CD14-positive monocyte (primary cell): ENCODE data around the gene BIK. TPM values are rescaled to one million over a fixed set of nuclear protein-coding genes. Genes with fewer than 3 reads are reported as not detected.
A peak's percentile ranks its signal among the peaks of the same experiment; 100 is the strongest.

ENCODE experiments used
- DNase-seq, 3 donors: peaks; one replicate each; pipeline ENCODE4 v3.0.0-alpha.2; 2011 to 2022
- H2AFZ ChIP-seq: 2 replicates; pipeline ENCODE4 v1.6.0; 2012; ENCODE audit warnings: mild to moderate bottlenecking, low read depth, low read length, inconsistent platforms; ENCODE audit not compliant: insufficient read depth, poor library complexity, severe bottlenecking
- H3K27ac ChIP-seq, 2 donors: 1 replicate in 1 of 2; 2 replicates in 1 of 2; pipeline ENCODE4 v1.5.1; 2012 to 2013; ENCODE audit warnings: low read length in 2 of 2, control low read depth in 1 of 2, inconsistent platforms in 1 of 2, low read depth in 1 of 2, mild to moderate bottlenecking in 1 of 2
- H3K27me3 ChIP-seq, 2 donors: one replicate each; pipeline versions ENCODE4 v1.6.0 to v1.6.1; 2011 to 2013; ENCODE audit warnings: low read length in 2 of 2; ENCODE audit not compliant: control insufficient read depth in 2 of 2, insufficient read depth in 2 of 2
- H3K36me3 ChIP-seq, 2 donors: replicated peaks in 1 of 2; 1 replicate in 1 of 2; 2 replicates in 1 of 2; pipeline versions ENCODE4 v1.5.1 to v1.6.1; 2012 to 2013; ENCODE audit warnings: low read length in 2 of 2, control low read depth in 1 of 2, inconsistent platforms in 1 of 2, mild to moderate bottlenecking in 1 of 2; ENCODE audit not compliant: insufficient read depth in 2 of 2, control insufficient read depth in 1 of 2
- H3K4me1 ChIP-seq, 2 donors: 1 replicate in 1 of 2; 2 replicates in 1 of 2; pipeline versions ENCODE4 v1.5.1 to v1.6.1; 2012 to 2013; ENCODE audit warnings: low read length in 2 of 2, control low read depth in 1 of 2, inconsistent platforms in 1 of 2, mild to moderate bottlenecking in 1 of 2, moderate library complexity in 1 of 2; ENCODE audit not compliant: insufficient read depth in 2 of 2, control insufficient read depth in 1 of 2
- H3K4me2 ChIP-seq: replicated peaks from 2 replicates; pipeline ENCODE3; 2012; ENCODE audit warnings: low read length, moderate library complexity, mild to moderate bottlenecking; ENCODE audit not compliant: poor library complexity, severe bottlenecking; ENCODE audit errors: extremely low read depth
- H3K4me3 ChIP-seq, 3 experiments: fragments of 200-600 bp in 1 of 3; sonication (generic) in 1 of 3; replicated peaks in 1 of 3; 1 replicate in 2 of 3; 2 replicates in 1 of 3; pipeline ENCODE4 v1.5.1; 2011 to 2013; ENCODE audit warnings: low read length in 3 of 3, mild to moderate bottlenecking in 3 of 3, control low read depth in 2 of 3, low read depth in 2 of 3, inconsistent platforms in 1 of 3, moderate library complexity in 1 of 3
- H3K79me2 ChIP-seq: 2 replicates; pipeline ENCODE4 v1.6.0; 2012; ENCODE audit warnings: mild to moderate bottlenecking, control low read depth, inconsistent platforms, low read length, moderate library complexity; ENCODE audit not compliant: insufficient read depth
- H3K9ac ChIP-seq: 2 replicates; pipeline ENCODE4 v1.6.0; 2017; ENCODE audit warnings: low read length, mild to moderate bottlenecking; ENCODE audit not compliant: insufficient read depth, poor library complexity, severe bottlenecking
- H3K9me3 ChIP-seq, 2 donors: replicated peaks in 1 of 2; 1 replicate in 1 of 2; 2 replicates in 1 of 2; pipeline versions ENCODE4 v1.5.1 to v1.6.1; 2012 to 2013; ENCODE audit warnings: low read length in 2 of 2, control low read depth in 1 of 2; ENCODE audit not compliant: control insufficient read depth in 1 of 2, insufficient read depth in 1 of 2
- H4K20me1 ChIP-seq: 2 replicates; pipeline ENCODE4 v1.6.0; 2012; ENCODE audit warnings: mild to moderate bottlenecking, low read length, control low read depth, moderate library complexity; ENCODE audit not compliant: insufficient read depth
- H3K27ac Mint-ChIP-seq, 7 donors: one replicate each; pipeline ENCODE4 v1.8.0; 2020; ENCODE audit warnings: mild to moderate bottlenecking in 7 of 7, mixed read lengths in 7 of 7, moderate library complexity in 6 of 7, inconsistent platforms in 2 of 7
- H3K27me3 Mint-ChIP-seq, 3 donors: one replicate each; pipeline ENCODE4 v1.8.0; 2021 to 2022; ENCODE audit warnings: low read depth in 3 of 3, mild to moderate bottlenecking in 3 of 3, mixed read lengths in 3 of 3, moderate library complexity in 3 of 3, inconsistent platforms in 1 of 3
- H3K36me3 Mint-ChIP-seq, 2 donors: one replicate each; pipeline ENCODE4 v1.8.0; 2020; ENCODE audit warnings: mixed read lengths in 2 of 2, inconsistent platforms in 1 of 2, mild to moderate bottlenecking in 1 of 2
- H3K4me1 Mint-ChIP-seq: one replicate; pipeline ENCODE4 v1.8.0; 2020; ENCODE audit warnings: mild to moderate bottlenecking, mixed read lengths
- H3K4me3 Mint-ChIP-seq, 2 donors: one replicate each; pipeline ENCODE4 v1.8.0; 2020; ENCODE audit warnings: mild to moderate bottlenecking in 2 of 2, mixed read lengths in 2 of 2, moderate library complexity in 1 of 2
- H3K9me3 Mint-ChIP-seq, 7 donors: one replicate each; pipeline ENCODE4 v1.8.0; 2020 to 2022; ENCODE audit warnings: mixed read lengths in 7 of 7, mild to moderate bottlenecking in 6 of 7, moderate library complexity in 6 of 7, inconsistent platforms in 2 of 7
- WGBS: methylation state at CpG from one replicate; pipeline ENCODE4 v1.1.5; 2013; ENCODE audit warnings: missing lambda C conversion rate; ENCODE audit not compliant: insufficient coverage; 5-methylcytosine and 5-hydroxymethylcytosine counted together
- intact Hi-C, 2 donors: fragments of 100-400 bp; cut with micrococcal nuclease; formaldehyde crosslinking; loops; one replicate each; pipeline versions ENCODE4 v1.15.0 to v1.15.1; 2023
- polyA plus RNA-seq, 3 donors: library from polyadenylated mRNA; depleted of rRNA in 1 of 3; unstranded in 2 of 3; stranded (reverse) in 1 of 3; fragments of 300-500 nt in 2 of 3; fragments of >200 nt in 1 of 3; fragmentation: Illumina TruSeq in 2 of 3; gene quantifications; 1 replicate in 2 of 3; 2 replicates in 1 of 3; pipeline ENCODE4 v1.2.3, GENCODE V29; 2012 to 2021
- TF ChIP-seq, protein P1 (sequence below): fragments of 200-600 bp; IDR thresholded peaks from one replicate; pipeline ENCODE4 v1.8.0; 2022; ENCODE audit warnings: antibody characterized with exemption, mild to moderate bottlenecking

BIK gene
- polyA plus RNA-seq, 3 donors = 0.96 to 3.1 (median 3.1) TPM

DNA sequence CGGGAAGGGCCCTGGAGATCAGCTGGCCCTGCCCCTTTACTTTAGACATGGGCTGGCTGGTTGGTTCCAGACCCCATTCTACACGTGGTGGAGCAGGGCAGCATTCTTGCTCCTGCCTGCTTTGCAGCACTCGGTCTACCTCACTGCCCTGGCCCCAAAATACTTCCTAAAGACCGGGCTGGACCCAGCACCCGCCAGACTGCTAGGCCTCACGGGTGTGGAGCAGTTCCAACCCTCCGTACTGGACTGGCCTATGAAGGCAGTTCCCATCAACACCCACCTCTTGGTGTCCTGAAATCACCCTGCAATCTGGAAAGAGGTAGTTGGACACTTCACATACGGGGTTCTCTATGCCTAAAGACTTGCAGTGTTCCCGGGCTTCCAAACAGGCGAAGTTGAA, 26.3 kb downstream of the BIK start:
- peaks cover 50 to 83% of the 10 kb centered on the region in 2 donors for H3K36me3 Mint-ChIP-seq
- Histone ChIP-seq H3K4me3 (no peak overlapping the region), H3K79me2 (peaks cover 7% of the 10 kb centered on the region), H3K9ac (no peak overlapping the region), H3K4me1 (peaks cover 10 to 13% of the 10 kb centered on the region in 2 donors), H3K27ac (peak overlapping the region; percentile 16 to 48), H3K36me3 (peaks cover 20 to 78% of the 10 kb centered on the region in 2 donors), H2AFZ (peak overlapping the region; percentile 61), H3K27me3 (no peaks in the 10 kb centered on the region), H3K4me2 (no peak overlapping the region), H4K20me1 (no peaks in the 10 kb centered on the region), H3K9me3 (no peaks in the 10 kb centered on the region)
- intact Hi-C loops = no loop called here
- peak overlapping the region in 5 of 7 donors; percentile 18 to 83 (median 47) for H3K27ac Mint-ChIP-seq
- H3K9me3 Mint-ChIP-seq = peaks cover 0 to 2% (median 0%) of the 10 kb centered on the region in 7 donors
- no peak overlapping the region for H3K4me3 Mint-ChIP-seq
- peaks cover 20% of the 10 kb centered on the region for H3K4me1 Mint-ChIP-seq
- no peak for DNase-seq
- H3K27me3 Mint-ChIP-seq = no peaks in the 10 kb centered on the region
- WGBS = 65% methylated on average over 8 of the region's 10 CpGs
- TF ChIP-seq, protein P1, sequence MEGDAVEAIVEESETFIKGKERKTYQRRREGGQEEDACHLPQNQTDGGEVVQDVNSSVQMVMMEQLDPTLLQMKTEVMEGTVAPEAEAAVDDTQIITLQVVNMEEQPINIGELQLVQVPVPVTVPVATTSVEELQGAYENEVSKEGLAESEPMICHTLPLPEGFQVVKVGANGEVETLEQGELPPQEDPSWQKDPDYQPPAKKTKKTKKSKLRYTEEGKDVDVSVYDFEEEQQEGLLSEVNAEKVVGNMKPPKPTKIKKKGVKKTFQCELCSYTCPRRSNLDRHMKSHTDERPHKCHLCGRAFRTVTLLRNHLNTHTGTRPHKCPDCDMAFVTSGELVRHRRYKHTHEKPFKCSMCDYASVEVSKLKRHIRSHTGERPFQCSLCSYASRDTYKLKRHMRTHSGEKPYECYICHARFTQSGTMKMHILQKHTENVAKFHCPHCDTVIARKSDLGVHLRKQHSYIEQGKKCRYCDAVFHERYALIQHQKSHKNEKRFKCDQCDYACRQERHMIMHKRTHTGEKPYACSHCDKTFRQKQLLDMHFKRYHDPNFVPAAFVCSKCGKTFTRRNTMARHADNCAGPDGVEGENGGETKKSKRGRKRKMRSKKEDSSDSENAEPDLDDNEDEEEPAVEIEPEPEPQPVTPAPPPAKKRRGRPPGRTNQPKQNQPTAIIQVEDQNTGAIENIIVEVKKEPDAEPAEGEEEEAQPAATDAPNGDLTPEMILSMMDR = no peak

DNA sequence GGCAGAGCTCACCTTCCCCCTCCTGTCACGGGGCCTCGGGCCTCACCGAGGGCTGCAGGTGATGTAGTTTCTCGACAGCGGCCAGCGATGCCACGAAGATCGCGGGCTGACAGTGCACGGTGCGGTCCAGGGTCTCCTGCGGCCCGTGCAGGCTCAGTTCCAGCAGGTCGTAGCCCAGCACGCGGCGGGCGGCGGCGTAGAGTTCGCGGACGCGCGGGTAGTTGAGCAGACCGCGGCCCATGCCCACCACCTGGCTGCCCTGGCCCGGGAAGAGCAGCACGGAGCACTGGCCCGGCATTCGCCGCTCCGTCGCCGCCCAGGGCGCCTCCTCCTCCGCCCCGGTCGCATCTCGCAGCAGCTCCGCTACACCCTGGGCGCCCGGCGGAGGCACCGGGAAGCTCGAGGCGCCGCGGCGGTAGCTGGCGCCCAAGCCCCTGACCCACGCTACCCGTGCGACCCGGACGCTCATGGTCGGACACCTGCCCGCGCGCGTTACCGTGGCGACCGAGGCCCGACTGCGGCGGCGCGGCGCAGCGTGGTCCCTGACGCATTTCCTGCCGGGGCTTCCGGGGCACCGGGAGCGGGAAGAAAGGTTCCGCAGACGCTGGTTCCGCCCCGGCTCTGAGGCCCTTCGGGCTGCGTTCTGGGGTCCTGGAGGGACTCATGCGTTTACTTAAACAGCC, 32.5 kb downstream of the BIK start, which contains the start of gene MCAT:
TSS of gene MCAT (minus strand) at position 519 of the 683 bp plus-strand sequence. CDS start at position 469, 50 bp downstream.
- Histone ChIP-seq H3K27me3 (no peaks in the 10 kb centered on the region), H4K20me1 (no peaks in the 10 kb centered on the region), H3K4me1 (peaks cover 37 to 53% of the 10 kb centered on the region in 2 donors), H3K36me3 (peaks cover 12 to 27% of the 10 kb centered on the region in 2 donors), H3K27ac (peak within 1 kb of the TSS; percentile 49 to 88), H3K4me2 (peak within 1 kb of the TSS; percentile 85), H2AFZ (peak within 1 kb of the TSS; percentile 94), H3K9ac (peak within 1 kb of the TSS; percentile 79), H3K4me3 (peak within 1 kb of the TSS; percentile 54 to 82 (median 64)), H3K9me3 (no peaks in the 10 kb centered on the region), H3K79me2 (peaks cover 12% of the 10 kb centered on the region)
- WGBS = under 1% methylated on average over 82 of the region's 83 CpGs
- peaks cover 0 to 2% (median 0%) of the 10 kb centered on the region in 7 donors for H3K9me3 Mint-ChIP-seq
- peaks cover 22 to 30% of the 10 kb centered on the region in 2 donors for H3K36me3 Mint-ChIP-seq
- DNase-seq = peak; percentile 65 to 80 (median 75)
- peaks cover 50% of the 10 kb centered on the region for H3K4me1 Mint-ChIP-seq
- TF ChIP-seq, protein P1 = no peak
- H3K27ac Mint-ChIP-seq = peak within 1 kb of the TSS; percentile 87 to 99 (median 94)
- H3K27me3 Mint-ChIP-seq = no peaks in the 10 kb centered on the region
- peak within 1 kb of the TSS; percentile 84 to 91 for H3K4me3 Mint-ChIP-seq
- intact Hi-C loops = no loop called here
